Aorta (tissue), 5 donors: ENCODE results near the gene DHDH. TPM values are rescaled to one million over a fixed set of nuclear protein-coding genes. Genes with fewer than 3 reads are reported as not detected.

ENCODE experiments used
- ATAC-seq: fragments of 200-7000 bp; cut with Tn5 transposase; one replicate; pipeline ENCODE4 v1.9.1; 2022; ENCODE audit warnings: moderate library complexity; ENCODE audit not compliant: low FRiP score
- DNase-seq, 2 donors: peaks; one replicate each; pipeline ENCODE4 v3.0.0-alpha.2; 2020
- H3K27ac ChIP-seq, 2 donors: one replicate each; pipeline ENCODE4 v1.5.1; 2013; ENCODE audit warnings: low read length in 2 of 2, mild to moderate bottlenecking in 2 of 2, moderate library complexity in 2 of 2, control low read depth in 1 of 2, inconsistent platforms in 1 of 2, low read depth in 1 of 2
- H3K27me3 ChIP-seq, 2 donors: one replicate each; pipeline ENCODE4 v1.6.1; 2013; ENCODE audit warnings: control low read depth in 1 of 2, low read length in 1 of 2, mild to moderate bottlenecking in 1 of 2, moderate library complexity in 1 of 2; ENCODE audit not compliant: insufficient read depth in 2 of 2, control insufficient read depth in 1 of 2
- H3K36me3 ChIP-seq, 2 donors: one replicate each; pipeline ENCODE4 v1.6.1; 2013; ENCODE audit warnings: control low read depth in 1 of 2, low read length in 1 of 2, mild to moderate bottlenecking in 1 of 2; ENCODE audit not compliant: insufficient read depth in 2 of 2, control insufficient read depth in 1 of 2
- H3K4me1 ChIP-seq, 2 donors: one replicate each; pipeline ENCODE4 v1.6.1; 2013; ENCODE audit warnings: low read length in 2 of 2, control low read depth in 1 of 2, mild to moderate bottlenecking in 1 of 2, moderate library complexity in 1 of 2; ENCODE audit not compliant: insufficient read depth in 2 of 2, control insufficient read depth in 1 of 2
- H3K4me3 ChIP-seq, 2 donors: one replicate each; pipeline ENCODE4 v1.5.1; 2013; ENCODE audit warnings: low read length in 2 of 2, control low read depth in 1 of 2, mild to moderate bottlenecking in 1 of 2
- H3K9me3 ChIP-seq: one replicate; pipeline ENCODE4 v1.6.1; 2013; ENCODE audit warnings: mild to moderate bottlenecking, low read length; ENCODE audit not compliant: control insufficient read depth
- WGBS, 2 donors: extraction: QIAGEN DNeasy Blood & Tissue Kit; methylation state at CpG; one replicate each; pipeline ENCODE4 v1.1.7; 2013; 5-methylcytosine and 5-hydroxymethylcytosine counted together
- intact Hi-C, 2 donors: fragments of 100-400 bp; cut with DNase I; formaldehyde crosslinking; loops; one replicate each; pipeline versions ENCODE4 v1.14.2 to v1.15.0; 2022
- polyA plus RNA-seq, 2 donors: library from polyadenylated mRNA; stranded (reverse); fragments of 200-250 nt; gene quantifications; one replicate each; pipeline ENCODE4 v1.2.3, GENCODE V29; 2013
- total RNA-seq, 2 donors: library from RNA; stranded (reverse); fragmentation: NEBNext Ultra II Directional; extraction: Animal tissue kit (Norgen Biotek cat#: 25700); gene quantifications; one replicate each; pipeline ENCODE4 v1.2.1, GENCODE V29; 2021
- donor health status: healthy with polysubstance abuse.
- donor health status: Bipolar disorder and iron deficiency.
- donor health status: DM: no; HTN: no; CAD: no.
- donor health status: DM: no; HTN: no; CAD: no.
- donor health status: DM: yes; HTN: yes; CAD: no.

DHDH gene
- total and polyA plus RNA-seq, 4 donors: 0.84 to 1.3 TPM; not detected in 2

DNA sequence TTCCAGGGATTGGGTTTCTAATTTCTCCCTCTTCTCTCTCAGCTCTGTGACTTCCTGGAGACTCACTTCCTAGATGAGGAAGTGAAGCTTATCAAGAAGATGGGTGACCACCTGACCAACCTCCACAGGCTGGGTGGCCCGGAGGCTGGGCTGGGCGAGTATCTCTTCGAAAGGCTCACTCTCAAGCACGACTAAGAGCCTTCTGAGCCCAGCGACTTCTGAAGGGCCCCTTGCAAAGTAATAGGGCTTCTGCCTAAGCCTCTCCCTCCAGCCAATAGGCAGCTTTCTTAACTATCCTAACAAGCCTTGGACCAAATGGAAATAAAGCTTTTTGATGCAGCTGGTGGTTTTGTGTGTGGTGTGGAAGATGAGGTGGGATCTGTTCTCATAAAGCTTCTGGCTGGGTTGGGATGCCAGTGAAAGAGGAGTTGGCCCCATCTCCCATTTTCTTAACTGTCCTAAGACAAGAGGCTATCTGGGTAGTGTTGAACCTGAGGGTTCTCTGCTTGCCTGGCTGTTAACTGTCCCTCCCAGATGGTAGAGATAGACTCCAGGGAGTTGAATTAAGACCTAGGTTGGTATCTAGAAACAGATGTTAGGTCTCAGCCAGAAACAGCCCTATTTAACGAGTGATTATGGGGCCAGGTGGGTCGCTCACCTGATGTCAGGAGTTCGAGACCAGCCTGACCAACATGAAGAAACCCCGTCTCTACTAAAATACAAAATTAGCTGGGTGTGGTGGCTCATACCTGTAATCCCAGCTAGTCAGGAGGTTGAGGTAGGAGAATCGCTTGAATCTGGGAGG, 33.2 kb downstream of the DHDH start:
- intact Hi-C loops: loop anchor here (5.0 to 10.0 kb wide), 3 partner anchors 92 to 174 kb away; partner anchors contain the start of gene PPP1R15A (in 2 of the 2)
- Histone ChIP-seq H3K9me3 (no peaks in the 10 kb centered on the region), H3K4me1 (no peaks in the 10 kb centered on the region), H3K27ac (no peak overlapping the region), H3K36me3 (no peaks in the 10 kb centered on the region), H3K27me3 (peaks cover 0 to 2% of the 10 kb centered on the region in 2 donors), H3K4me3 (peak overlapping the region; percentile 56 to 78)
- ATAC-seq: no peak
- WGBS, 2 donors: 82 to 86% methylated on average over 10 of the region's 10 CpGs
- no peak for DNase-seq

DNA sequence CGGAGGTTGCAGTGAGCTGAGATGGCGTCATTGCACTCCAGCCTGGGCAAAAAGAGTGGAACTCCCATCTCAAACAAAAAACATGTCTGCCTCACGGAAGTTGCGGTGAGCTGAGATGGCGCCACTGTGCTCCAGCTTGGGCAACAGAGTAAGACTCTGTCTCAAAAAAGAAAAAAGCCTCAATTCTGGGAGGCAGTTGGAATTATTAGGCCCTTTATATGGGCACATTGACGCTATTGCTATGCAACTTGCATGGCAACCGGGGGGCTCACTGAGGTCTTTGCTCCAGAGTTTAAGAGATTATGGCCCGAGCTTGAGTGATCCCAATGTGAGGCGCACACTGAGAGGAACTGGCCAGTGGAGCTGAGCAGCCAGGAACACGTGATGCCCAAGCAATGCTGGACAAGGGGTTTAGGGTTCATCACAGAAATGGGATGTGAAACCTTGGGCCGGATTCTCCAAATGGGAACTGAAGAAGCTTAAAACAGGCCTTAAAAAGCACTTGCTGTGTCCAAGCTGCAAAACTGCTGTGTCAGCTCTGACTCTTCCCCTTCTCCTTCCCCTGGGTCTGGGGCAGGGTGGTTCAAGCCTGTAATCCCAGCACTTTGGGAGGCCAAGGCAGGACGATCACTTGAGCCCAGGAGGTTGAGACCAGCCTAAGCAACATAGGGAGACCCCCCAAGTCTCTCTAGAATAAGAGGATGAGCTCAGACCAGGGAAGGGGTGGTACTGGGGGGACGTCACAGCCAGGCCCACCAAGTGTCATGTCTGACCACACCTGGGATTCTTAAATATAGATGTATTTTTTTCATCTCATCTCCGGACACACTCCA, 34.1 kb downstream of the DHDH start:
- H3K27ac ChIP-seq: no peak overlapping the region
- 76 to 78% methylated on average over 14 of the region's 14 CpGs for WGBS, 2 donors
- DNase-seq (peak in 1 of 2 donors; percentile 86), ATAC-seq (no peak)
- no peak overlapping the region for H3K4me3 ChIP-seq
- peaks cover 0 to 2% of the 10 kb centered on the region in 2 donors for H3K27me3 ChIP-seq
- no peaks in the 10 kb centered on the region for H3K9me3 ChIP-seq
- intact Hi-C loops: loop anchor here (5.0 to 10.0 kb wide), 3 partner anchors 93 to 175 kb away; partner anchors contain the start of gene PPP1R15A (in 2 of the 2)
- H3K4me1 ChIP-seq: no peaks in the 10 kb centered on the region
- H3K36me3 ChIP-seq: no peaks in the 10 kb centered on the region

- Histone ChIP-seq H3K4me1 (no peaks in the 10 kb centered on the region), H3K27ac (no peak overlapping the region), H3K9me3 (no peaks in the 10 kb centered on the region), H3K27me3 (peaks cover 0 to 2% of the 10 kb centered on the region in 2 donors), H3K36me3 (no peaks in the 10 kb centered on the region), H3K4me3 (no peak overlapping the region)
- ATAC-seq: no peak
- WGBS, 2 donors: 49 to 54% methylated on average over 4 of the region's 4 CpGs
- intact Hi-C loops: loop anchor here (5.0 to 10.0 kb wide), 3 partner anchors 93 to 176 kb away; partner anchors contain the start of gene PPP1R15A (in 2 of the 2)
- DNase-seq: no peak
Observed at GRCh38 chr19:48968179-48968661, 34.7 kb downstream of the DHDH start.

DNA sequence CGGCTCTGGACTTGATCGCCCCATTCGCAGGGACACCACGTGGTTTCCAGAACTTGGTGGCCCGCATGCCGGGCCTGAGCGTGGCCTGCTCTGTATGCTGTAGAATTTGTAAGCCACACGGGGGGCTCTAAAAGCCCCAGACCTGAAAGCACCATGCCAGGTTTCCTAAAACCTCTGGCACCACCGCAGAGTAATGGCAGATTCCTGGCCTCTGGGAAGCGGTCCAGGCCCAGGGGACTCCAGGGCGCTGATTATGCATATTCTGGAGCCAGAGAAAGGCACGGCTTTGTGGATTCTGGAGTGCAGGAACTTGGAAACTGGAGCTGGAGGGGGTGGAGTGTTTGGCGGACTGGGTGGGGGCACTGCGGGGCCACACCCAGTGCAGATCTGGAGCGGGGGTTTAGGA, 35.3 kb downstream of the DHDH start:
- no peaks in the 10 kb centered on the region for H3K36me3 ChIP-seq
- H3K27me3 ChIP-seq: peaks cover 0 to 2% of the 10 kb centered on the region in 2 donors
- 38 to 48% methylated on average over 15 of the region's 15 CpGs for whole genome bisulfite sequencing, 2 donors
- ATAC-seq (no peak), DNase-seq (peak in 1 of 2 donors; percentile 69)
- H3K4me3 ChIP-seq: no peak overlapping the region
- H3K4me1 ChIP-seq: no peaks in the 10 kb centered on the region
- intact Hi-C loops: loop anchor here (5.0 to 10.0 kb wide), 3 partner anchors 94 to 177 kb away; partner anchors contain the start of gene PPP1R15A (in 2 of the 2)
- no peaks in the 10 kb centered on the region for H3K9me3 ChIP-seq
- no peak overlapping the region for H3K27ac ChIP-seq

DNA sequence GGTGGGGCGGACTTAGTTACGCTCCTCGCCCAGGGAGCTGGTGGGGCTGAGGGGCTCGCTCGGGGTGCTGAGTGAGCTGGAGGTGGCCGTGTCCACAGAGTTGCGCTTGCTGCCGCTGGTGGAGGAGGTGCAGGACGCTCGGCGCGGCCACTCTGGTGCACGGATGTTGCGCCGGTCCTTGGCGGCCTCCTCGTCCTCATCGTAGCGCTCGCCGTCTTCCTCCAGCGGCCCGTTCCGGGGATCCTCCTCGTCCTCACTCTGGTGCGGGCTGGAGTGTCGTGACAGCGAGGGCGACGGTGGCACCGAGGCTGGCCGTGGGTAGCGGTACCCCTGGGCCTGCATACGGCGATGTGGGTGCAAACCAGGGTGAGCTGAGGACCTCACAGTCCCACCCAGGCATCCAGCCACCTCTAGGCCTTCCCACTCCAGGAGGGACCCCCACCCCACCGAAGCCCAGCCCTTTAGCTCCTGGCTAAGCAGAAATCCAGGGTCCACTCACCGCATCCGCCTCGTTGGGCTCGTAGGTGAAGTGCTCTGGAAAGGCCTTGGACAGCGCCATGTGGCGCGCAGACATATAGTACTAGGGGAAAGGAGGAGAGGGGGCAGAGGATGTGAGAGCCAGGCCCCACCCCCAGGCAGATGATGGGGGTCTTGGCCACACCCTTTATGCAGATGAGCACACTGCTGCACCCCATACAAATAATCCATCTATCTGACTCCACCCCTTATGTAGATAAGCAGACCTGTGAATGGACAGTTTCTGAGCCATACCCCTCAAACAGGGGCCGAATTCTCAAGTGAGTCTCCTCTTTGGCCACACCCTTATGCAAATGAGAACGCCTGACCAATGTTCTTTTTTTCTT, 36.0 kb downstream of the DHDH start:
- DNase-seq: peak in 1 of 2 donors; percentile 81
- no peak for ATAC-seq
- H3K4me1 ChIP-seq: no peaks in the 10 kb centered on the region
- no peak overlapping the region for H3K27ac ChIP-seq
- H3K9me3 ChIP-seq: no peaks in the 10 kb centered on the region
- peaks cover 0 to 2% of the 10 kb centered on the region in 2 donors for H3K27me3 ChIP-seq
- peaks cover 0 to 3% of the 10 kb centered on the region in 2 donors for H3K36me3 ChIP-seq
- no peak overlapping the region for H3K4me3 ChIP-seq
- 92 to 93% methylated on average over 37 to 45 of the region's 45 CpGs for WGBS, 2 donors
- intact Hi-C loops: loop anchor here (5.0 to 10.0 kb wide), 6 partner anchors 67 to 325 kb away; partner anchors contain the start of genes PPP1R15A (in 2 of the 2), CA11 (in 1 of the 2) and NUCB1 (in 1 of the 2)

DNA sequence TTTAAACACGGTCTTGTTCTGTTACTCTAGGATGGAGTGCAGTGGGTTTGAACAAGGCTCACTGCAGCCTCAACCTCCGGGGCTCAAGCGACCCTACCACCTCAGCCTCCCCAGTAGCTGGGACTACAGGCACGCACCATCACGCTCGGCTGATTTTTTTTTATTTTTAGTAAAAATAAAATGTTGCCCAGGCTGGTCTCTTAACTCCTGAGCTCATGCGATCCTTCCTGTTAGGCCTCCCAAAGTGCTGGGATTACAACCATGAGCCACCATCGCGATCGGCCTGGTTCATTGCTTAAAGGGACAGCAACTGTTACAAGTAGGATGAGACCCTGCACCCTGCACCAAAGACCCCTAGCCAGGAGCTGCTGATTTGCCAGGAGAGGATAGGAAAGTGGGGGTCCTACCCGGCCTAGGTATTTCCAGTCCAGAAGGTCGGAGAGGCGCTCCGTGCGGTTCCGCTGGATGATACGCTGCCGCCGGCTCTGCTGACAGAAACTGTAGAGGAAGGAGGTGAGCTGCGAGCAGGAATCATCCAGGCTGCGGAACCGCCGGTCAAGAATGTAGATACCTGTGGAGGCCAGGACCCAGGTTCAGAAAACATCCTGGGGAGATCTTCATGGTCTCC, 36.8 kb downstream of the DHDH start:
- Histone ChIP-seq H3K27ac (no peak overlapping the region), H3K27me3 (no peaks in the 10 kb centered on the region), H3K36me3 (peaks cover 0 to 4% of the 10 kb centered on the region in 2 donors), H3K9me3 (no peaks in the 10 kb centered on the region), H3K4me3 (no peak overlapping the region), H3K4me1 (no peaks in the 10 kb centered on the region)
- intact Hi-C loops: loop anchor here (5.0 to 10.0 kb wide), 3 partner anchors 68 to 325 kb away; partner anchors contain the start of genes CA11 (in 1 of the 2) and NUCB1 (in 1 of the 2)
- ATAC-seq (no peak), DNase-seq (no peak)
- WGBS, 2 donors: 80 to 84% methylated on average over 23 of the region's 23 CpGs

- Histone ChIP-seq H3K4me1 (no peaks in the 10 kb centered on the region), H3K4me3 (no peak overlapping the region), H3K36me3 (peaks cover 0 to 4% of the 10 kb centered on the region in 2 donors), H3K27ac (peak overlapping the region in 1 of 2 donors; percentile 32), H3K27me3 (no peaks in the 10 kb centered on the region), H3K9me3 (no peaks in the 10 kb centered on the region)
- peak; percentile 91 to 96 for DNase-seq
- WGBS, 2 donors: 22 to 23% methylated on average over 19 of the region's 19 CpGs
- ATAC-seq: peak; percentile 66
- intact Hi-C loops: loop anchor here (5.0 to 10.0 kb wide), 3 partner anchors 69 to 326 kb away; partner anchors contain the start of genes CA11 (in 1 of the 2) and NUCB1 (in 1 of the 2)
Observed at GRCh38 chr19:48970923-48971395, 37.5 kb downstream of the DHDH start.
